ENCODE data around the gene SMYD3. TPM values are rescaled to one million over a fixed set of nuclear protein-coding genes. Genes with fewer than 3 reads are reported as not detected.

The SMYD3 gene
- total RNA-seq, 1 donor from 2014 or later: 35.4 TPM

GRCh38 chr1:246203180-246203579 lies 303.9 kb downstream of the SMYD3 start:
- no peaks in the 10 kb centered on the region for H3K27me3 Mint-ChIP-seq (ENCODE audit: unreplicated experiment)
- no peaks in the 10 kb centered on the region for H3K9me3 Mint-ChIP-seq (ENCODE audit: unreplicated experiment)
- TF ChIP-seq, protein P1, sequence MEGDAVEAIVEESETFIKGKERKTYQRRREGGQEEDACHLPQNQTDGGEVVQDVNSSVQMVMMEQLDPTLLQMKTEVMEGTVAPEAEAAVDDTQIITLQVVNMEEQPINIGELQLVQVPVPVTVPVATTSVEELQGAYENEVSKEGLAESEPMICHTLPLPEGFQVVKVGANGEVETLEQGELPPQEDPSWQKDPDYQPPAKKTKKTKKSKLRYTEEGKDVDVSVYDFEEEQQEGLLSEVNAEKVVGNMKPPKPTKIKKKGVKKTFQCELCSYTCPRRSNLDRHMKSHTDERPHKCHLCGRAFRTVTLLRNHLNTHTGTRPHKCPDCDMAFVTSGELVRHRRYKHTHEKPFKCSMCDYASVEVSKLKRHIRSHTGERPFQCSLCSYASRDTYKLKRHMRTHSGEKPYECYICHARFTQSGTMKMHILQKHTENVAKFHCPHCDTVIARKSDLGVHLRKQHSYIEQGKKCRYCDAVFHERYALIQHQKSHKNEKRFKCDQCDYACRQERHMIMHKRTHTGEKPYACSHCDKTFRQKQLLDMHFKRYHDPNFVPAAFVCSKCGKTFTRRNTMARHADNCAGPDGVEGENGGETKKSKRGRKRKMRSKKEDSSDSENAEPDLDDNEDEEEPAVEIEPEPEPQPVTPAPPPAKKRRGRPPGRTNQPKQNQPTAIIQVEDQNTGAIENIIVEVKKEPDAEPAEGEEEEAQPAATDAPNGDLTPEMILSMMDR (IDR thresholded peaks at IDR 0.05; ENCODE audit: unreplicated experiment): no peak
- H3K4me1 Mint-ChIP-seq (ENCODE audit: unreplicated experiment): no peaks in the 10 kb centered on the region
- H3K27ac Mint-ChIP-seq (ENCODE audit: unreplicated experiment): no peak overlapping the region
- H3K4me3 Mint-ChIP-seq (ENCODE audit: unreplicated experiment): no peak overlapping the region
- H3K36me3 Mint-ChIP-seq (ENCODE audit: low read depth, unreplicated experiment): no peaks in the 10 kb centered on the region
- no peak for DNase-seq (ENCODE audit: low spot score)

GRCh38 chr1:246200738-246201137 lies 306.3 kb downstream of the SMYD3 start:
- no peak overlapping the region for H3K4me3 Mint-ChIP-seq (ENCODE audit: unreplicated experiment)
- H3K27me3 Mint-ChIP-seq (ENCODE audit: unreplicated experiment): no peaks in the 10 kb centered on the region
- TF ChIP-seq, protein P1 (IDR thresholded peaks at IDR 0.05; ENCODE audit: unreplicated experiment): no peak
- H3K4me1 Mint-ChIP-seq (ENCODE audit: unreplicated experiment): peaks cover 4% of the 10 kb centered on the region
- no peaks in the 10 kb centered on the region for H3K9me3 Mint-ChIP-seq (ENCODE audit: unreplicated experiment)
- DNase-seq (ENCODE audit: low spot score): no peak
- no peak overlapping the region for H3K27ac Mint-ChIP-seq (ENCODE audit: unreplicated experiment)
- H3K36me3 Mint-ChIP-seq (ENCODE audit: low read depth, unreplicated experiment): no peaks in the 10 kb centered on the region

DNA sequence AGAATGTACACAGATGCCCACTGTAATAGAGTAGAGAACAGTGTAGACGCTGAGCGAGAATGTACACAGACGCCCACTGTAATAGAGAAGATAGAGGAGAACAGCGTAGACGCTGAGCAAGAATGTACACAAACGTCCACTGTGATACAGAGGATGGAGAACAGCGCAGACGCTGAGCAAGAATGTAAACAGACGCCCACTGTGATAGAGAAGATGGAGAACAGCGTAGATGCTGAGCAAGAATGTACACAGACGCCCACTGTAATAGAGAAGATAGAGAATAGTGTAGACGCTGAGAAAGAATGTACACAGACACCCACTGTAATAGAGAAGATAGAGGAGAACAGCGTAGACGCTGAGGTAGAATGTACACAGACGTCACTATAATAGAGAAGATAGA lies 306.9 kb downstream of the SMYD3 start:
- H3K27me3 Mint-ChIP-seq (ENCODE audit: unreplicated experiment): no peaks in the 10 kb centered on the region
- no peak overlapping the region for H3K4me3 Mint-ChIP-seq (ENCODE audit: unreplicated experiment)
- H3K36me3 Mint-ChIP-seq (ENCODE audit: low read depth, unreplicated experiment): no peaks in the 10 kb centered on the region
- no peak for DNase-seq (ENCODE audit: low spot score)
- H3K9me3 Mint-ChIP-seq (ENCODE audit: unreplicated experiment): no peaks in the 10 kb centered on the region
- TF ChIP-seq, protein P1 (IDR thresholded peaks at IDR 0.05; ENCODE audit: unreplicated experiment): no peak
- H3K4me1 Mint-ChIP-seq (ENCODE audit: unreplicated experiment): peaks cover 4% of the 10 kb centered on the region
- H3K27ac Mint-ChIP-seq (ENCODE audit: unreplicated experiment): no peak overlapping the region

- Mint-ChIP-seq H3K4me3 (ENCODE audit: unreplicated experiment) (no peak overlapping the region), H3K9me3 (ENCODE audit: unreplicated experiment) (no peaks in the 10 kb centered on the region), H3K27me3 (ENCODE audit: unreplicated experiment) (no peaks in the 10 kb centered on the region), H3K36me3 (ENCODE audit: low read depth, unreplicated experiment) (no peaks in the 10 kb centered on the region), H3K27ac (ENCODE audit: unreplicated experiment) (no peak overlapping the region), H3K4me1 (ENCODE audit: unreplicated experiment) (peaks cover 4% of the 10 kb centered on the region)
- TF ChIP-seq, protein P1 (IDR thresholded peaks at IDR 0.05; ENCODE audit: unreplicated experiment): no peak
- no peak for DNase-seq (ENCODE audit: low spot score)
Observed at GRCh38 chr1:246199086-246199645, 307.9 kb downstream of the SMYD3 start.

GRCh38 chr1:246198115-246198816 lies 308.8 kb downstream of the SMYD3 start:
- TF ChIP-seq, protein P1 (IDR thresholded peaks at IDR 0.05; ENCODE audit: unreplicated experiment): no peak
- Mint-ChIP-seq H3K4me1 (ENCODE audit: unreplicated experiment) (peaks cover 7% of the 10 kb centered on the region), H3K36me3 (ENCODE audit: low read depth, unreplicated experiment) (no peaks in the 10 kb centered on the region), H3K27me3 (ENCODE audit: unreplicated experiment) (no peaks in the 10 kb centered on the region), H3K9me3 (ENCODE audit: unreplicated experiment) (no peaks in the 10 kb centered on the region), H3K4me3 (ENCODE audit: unreplicated experiment) (no peak overlapping the region), H3K27ac (ENCODE audit: unreplicated experiment) (no peak overlapping the region)
- no peak for DNase-seq (ENCODE audit: low spot score)

All from endothelial cell (in vitro differentiated cells).